ENCODE measurements around the gene TGM2. TPM values are rescaled to one million over a fixed set of nuclear protein-coding genes. Genes with fewer than 3 reads are reported as not detected.
A peak's percentile ranks its signal among the peaks of the same experiment; 100 is the strongest.

Gene TGM2
- total and polyA plus RNA-seq, 2 donors from 2014 or later, result 44.6 to 611 TPM

- Histone ChIP-seq H3K36me3 (ENCODE audit: control insufficient read depth in 2 of 3, insufficient read depth in 3 of 3, low read length in 3 of 3) (no peaks in the 10 kb centered on the region), H3K27ac (ENCODE audit: low read depth in 2 of 2, low read length in 2 of 2) (no peak overlapping the region), H3K4me3 (ENCODE audit: low read length in 3 of 3) (no peak overlapping the region), H3K4me1 (ENCODE audit: control insufficient read depth in 2 of 3, insufficient read depth in 2 of 3, low read depth in 1 of 3, low read length in 3 of 3) (peaks cover 0 to 8% (median 3%) of the 10 kb centered on the region in 3 donors), H3K27me3 (ENCODE audit: control insufficient read depth, insufficient read depth, low read length) (no peaks in the 10 kb centered on the region), H3K9me3 (ENCODE audit: control insufficient read depth in 2 of 3, insufficient read depth in 1 of 3, low read length in 3 of 3) (no peaks in the 10 kb centered on the region), H3K9ac (ENCODE audit: low read length in 3 of 3) (no peak overlapping the region)
- intact Hi-C loops (cut with DNase I), result no loop called here
- DNase-seq, result no peak
- FAIRE-seq, result no peak
- no peak for TF ChIP-seq CTCF (IDR thresholded peaks at IDR 0.05; ENCODE audit: borderline replicate concordance, extremely low read depth, insufficient read depth)
Observed at GRCh38 chr20:38121741-38122140, 43.3 kb downstream of the TGM2 start.

- Histone ChIP-seq H3K36me3 (ENCODE audit: control insufficient read depth in 2 of 3, insufficient read depth in 3 of 3, low read length in 3 of 3) (no peaks in the 10 kb centered on the region), H3K27me3 (ENCODE audit: control insufficient read depth, insufficient read depth, low read length) (no peaks in the 10 kb centered on the region), H3K27ac (ENCODE audit: low read depth in 2 of 2, low read length in 2 of 2) (no peak overlapping the region), H3K4me3 (ENCODE audit: low read length in 3 of 3) (no peak overlapping the region), H3K9me3 (ENCODE audit: control insufficient read depth in 2 of 3, insufficient read depth in 1 of 3, low read length in 3 of 3) (no peaks in the 10 kb centered on the region), H3K9ac (ENCODE audit: low read length in 3 of 3) (no peak overlapping the region), H3K4me1 (ENCODE audit: control insufficient read depth in 2 of 3, insufficient read depth in 2 of 3, low read depth in 1 of 3, low read length in 3 of 3) (peaks cover 0 to 3% (median 1%) of the 10 kb centered on the region in 3 donors)
- TF ChIP-seq CTCF (IDR thresholded peaks at IDR 0.05; ENCODE audit: borderline replicate concordance, extremely low read depth, insufficient read depth), result no peak
- intact Hi-C loops (cut with DNase I), result no loop called here
- DNase-seq, result peak in 1 of 5 donors; percentile 26
- no peak for FAIRE-seq
Observed at GRCh38 chr20:38120625-38120988, 44.5 kb downstream of the TGM2 start.

- H3K9ac ChIP-seq (ENCODE audit: low read length in 3 of 3), result no peak overlapping the region
- H3K4me3 ChIP-seq (ENCODE audit: low read length in 3 of 3), result no peak overlapping the region
- no peak for FAIRE-seq
- no peaks in the 10 kb centered on the region for H3K9me3 ChIP-seq (ENCODE audit: control insufficient read depth in 2 of 3, insufficient read depth in 1 of 3, low read length in 3 of 3)
- no peaks in the 10 kb centered on the region for H3K27me3 ChIP-seq (ENCODE audit: control insufficient read depth, insufficient read depth, low read length)
- intact Hi-C loops (cut with DNase I), result no loop called here
- H3K4me1 ChIP-seq (ENCODE audit: control insufficient read depth in 2 of 3, insufficient read depth in 2 of 3, low read depth in 1 of 3, low read length in 3 of 3), result no peaks in the 10 kb centered on the region
- H3K36me3 ChIP-seq (ENCODE audit: control insufficient read depth in 2 of 3, insufficient read depth in 3 of 3, low read length in 3 of 3), result no peaks in the 10 kb centered on the region
- no peak for DNase-seq
- no peak overlapping the region for H3K27ac ChIP-seq (ENCODE audit: low read depth in 2 of 2, low read length in 2 of 2)
- TF ChIP-seq CTCF (IDR thresholded peaks at IDR 0.05; ENCODE audit: borderline replicate concordance, extremely low read depth, insufficient read depth), result no peak
Observed at GRCh38 chr20:38119446-38119845, 45.6 kb downstream of the TGM2 start.

GRCh38 chr20:38117635-38118034 lies 47.4 kb downstream of the TGM2 start:
- DNase-seq, result no peak
- H3K36me3 ChIP-seq (ENCODE audit: control insufficient read depth in 2 of 3, insufficient read depth in 3 of 3, low read length in 3 of 3), result no peaks in the 10 kb centered on the region
- no peaks in the 10 kb centered on the region for H3K27me3 ChIP-seq (ENCODE audit: control insufficient read depth, insufficient read depth, low read length)
- no peak for TF ChIP-seq CTCF (IDR thresholded peaks at IDR 0.05; ENCODE audit: borderline replicate concordance, extremely low read depth, insufficient read depth)
- no peak overlapping the region for H3K9ac ChIP-seq (ENCODE audit: low read length in 3 of 3)
- H3K9me3 ChIP-seq (ENCODE audit: control insufficient read depth in 2 of 3, insufficient read depth in 1 of 3, low read length in 3 of 3), result no peaks in the 10 kb centered on the region
- intact Hi-C loops (cut with DNase I), result no loop called here
- no peak overlapping the region for H3K4me3 ChIP-seq (ENCODE audit: low read length in 3 of 3)
- H3K4me1 ChIP-seq (ENCODE audit: control insufficient read depth in 2 of 3, insufficient read depth in 2 of 3, low read depth in 1 of 3, low read length in 3 of 3), result peaks cover 0 to 3% (median 0%) of the 10 kb centered on the region in 3 donors
- FAIRE-seq, result no peak
- H3K27ac ChIP-seq (ENCODE audit: low read depth in 2 of 2, low read length in 2 of 2), result no peak overlapping the region

Data from kidney (tissue), 14 donors.